HG03575 (cell line): ENCODE data around the gene FLYWCH1.

Experiments
- ATAC-seq: cut with Tn5 transposase; IDR thresholded peaks from one replicate; pipeline ENCODE4 v1.9.1; 2021; ENCODE audit not compliant: unreplicated experiment, insufficient number of reproducible peaks, low FRiP score; ENCODE audit errors: extremely low read depth

The FLYWCH1 gene, protein sequence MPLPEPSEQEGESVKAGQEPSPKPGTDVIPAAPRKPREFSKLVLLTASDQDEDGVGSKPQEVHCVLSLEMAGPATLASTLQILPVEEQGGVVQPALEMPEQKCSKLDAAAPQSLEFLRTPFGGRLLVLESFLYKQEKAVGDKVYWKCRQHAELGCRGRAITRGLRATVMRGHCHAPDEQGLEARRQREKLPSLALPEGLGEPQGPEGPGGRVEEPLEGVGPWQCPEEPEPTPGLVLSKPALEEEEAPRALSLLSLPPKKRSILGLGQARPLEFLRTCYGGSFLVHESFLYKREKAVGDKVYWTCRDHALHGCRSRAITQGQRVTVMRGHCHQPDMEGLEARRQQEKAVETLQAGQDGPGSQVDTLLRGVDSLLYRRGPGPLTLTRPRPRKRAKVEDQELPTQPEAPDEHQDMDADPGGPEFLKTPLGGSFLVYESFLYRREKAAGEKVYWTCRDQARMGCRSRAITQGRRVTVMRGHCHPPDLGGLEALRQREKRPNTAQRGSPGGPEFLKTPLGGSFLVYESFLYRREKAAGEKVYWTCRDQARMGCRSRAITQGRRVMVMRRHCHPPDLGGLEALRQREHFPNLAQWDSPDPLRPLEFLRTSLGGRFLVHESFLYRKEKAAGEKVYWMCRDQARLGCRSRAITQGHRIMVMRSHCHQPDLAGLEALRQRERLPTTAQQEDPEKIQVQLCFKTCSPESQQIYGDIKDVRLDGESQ

DNA sequence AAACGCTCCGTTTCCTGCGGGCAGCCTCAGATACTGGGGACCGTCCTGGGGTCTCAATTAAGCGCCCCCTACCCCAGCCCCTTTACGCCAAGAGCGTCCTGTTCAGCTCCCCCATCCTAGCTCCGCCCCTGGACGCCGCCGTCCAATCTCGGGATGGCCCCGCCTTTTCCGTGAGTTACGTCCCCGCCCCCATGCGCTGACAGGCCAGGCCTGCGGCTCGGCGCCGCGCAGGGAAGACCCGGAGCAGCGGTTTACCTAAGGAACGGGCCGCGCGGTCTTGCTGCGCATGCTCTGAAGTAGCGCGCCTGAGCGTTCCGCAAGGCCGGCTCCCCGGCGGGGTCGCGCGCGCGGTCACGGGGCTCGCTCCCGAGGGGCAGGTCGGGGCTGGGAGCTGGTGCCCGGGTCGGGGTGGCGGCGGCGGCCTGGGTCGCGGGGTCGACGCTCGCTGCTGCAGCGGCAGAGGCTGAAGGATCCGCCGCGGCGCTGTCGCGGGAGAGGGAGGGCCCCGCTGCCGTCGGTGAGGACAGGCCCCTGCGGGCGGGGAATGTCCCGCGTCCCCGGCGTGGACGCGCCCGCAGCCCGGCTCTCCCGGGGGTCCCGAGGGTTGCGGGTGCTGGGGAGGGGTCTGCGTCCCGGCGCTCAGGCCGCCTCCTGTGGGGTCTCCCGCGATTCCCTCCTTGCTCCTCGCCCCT lies at the start of gene FLYWCH1:
TSS of gene FLYWCH1 (plus strand) at position 294 of the 692 bp plus-strand sequence. CDS start 17,755 bp downstream, outside the sequence.
- peak; percentile 49 for ATAC-seq

DNA sequence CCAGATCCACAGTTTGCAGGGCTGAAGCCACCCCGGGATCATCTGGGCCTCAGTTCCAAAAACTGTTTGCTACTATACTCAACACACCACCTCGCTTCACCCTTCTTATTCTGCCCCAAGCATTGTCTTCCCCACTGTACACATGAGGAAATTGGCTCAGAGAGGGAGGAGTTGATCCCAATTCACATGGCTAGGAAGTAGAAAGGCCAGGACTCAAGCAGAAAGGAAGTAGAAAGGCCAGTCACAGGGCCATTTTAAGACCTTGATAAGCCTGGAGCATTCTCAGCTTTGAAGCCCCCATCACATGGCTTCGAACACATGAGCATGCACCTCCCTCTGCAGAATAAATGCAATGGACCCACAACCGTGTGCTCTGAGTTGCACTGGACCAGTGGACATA lies 46.1 kb upstream of the FLYWCH1 start:
- no peak for ATAC-seq

GRCh38 chr16:2866431-2866830 lies 45.3 kb upstream of the FLYWCH1 start:
- ATAC-seq: no peak

DNA sequence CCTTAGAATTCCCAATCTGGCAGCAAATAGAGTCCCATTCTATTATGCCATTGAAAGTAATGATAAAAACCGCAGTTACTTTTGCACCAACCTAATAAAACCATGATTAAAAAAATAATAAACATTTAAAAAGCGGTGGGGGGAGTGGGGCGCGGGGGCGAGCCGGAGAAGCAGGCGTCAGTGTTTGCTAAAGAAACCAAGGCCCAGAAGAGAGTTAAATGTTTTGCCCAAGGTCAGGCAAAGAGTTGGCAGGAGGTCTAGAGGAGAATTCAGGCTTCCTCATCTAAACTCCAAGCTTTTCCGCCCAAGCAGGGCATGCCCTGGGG lies 44.1 kb upstream of the FLYWCH1 start:
- ATAC-seq: no peak

DNA sequence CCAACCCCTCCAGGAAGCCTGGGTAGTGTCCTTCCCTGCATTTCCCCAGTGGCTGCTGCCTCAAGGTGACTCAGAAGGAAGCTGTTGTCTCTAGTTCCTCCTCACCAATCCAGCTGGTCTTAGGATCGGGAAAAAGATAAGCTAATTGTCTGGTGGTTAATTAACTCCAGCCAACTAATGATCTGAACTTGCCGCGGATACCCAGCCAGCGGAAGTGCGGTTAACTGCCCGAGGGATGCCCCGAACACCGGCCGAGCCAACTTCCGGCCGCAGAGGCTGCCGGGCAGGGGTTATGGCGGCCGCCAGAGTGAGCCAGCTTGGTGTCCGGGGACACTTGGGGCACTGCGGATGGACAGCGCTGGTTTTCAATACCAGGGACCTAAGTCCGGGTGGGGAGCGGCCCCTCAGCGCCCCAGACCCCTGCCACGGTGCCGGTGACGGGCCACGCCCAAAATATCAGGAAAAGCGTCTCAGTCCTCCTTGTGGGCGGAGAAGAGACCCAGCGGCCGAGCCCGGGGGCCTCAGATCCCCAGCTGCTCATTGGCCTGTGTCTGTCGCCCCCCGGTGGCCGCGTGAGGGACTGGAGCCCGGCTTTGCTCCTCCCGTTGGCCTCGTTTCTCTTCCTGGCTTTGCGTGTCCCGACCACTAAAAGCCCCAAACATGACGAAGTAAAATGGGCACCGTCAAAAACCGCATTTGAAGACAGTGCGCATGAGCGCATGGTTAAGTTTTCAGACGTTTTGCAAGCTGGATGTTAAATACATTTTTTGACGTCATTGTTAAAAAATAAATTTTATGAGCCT lies 43.5 kb upstream of the FLYWCH1 start:
- no peak for ATAC-seq

DNA sequence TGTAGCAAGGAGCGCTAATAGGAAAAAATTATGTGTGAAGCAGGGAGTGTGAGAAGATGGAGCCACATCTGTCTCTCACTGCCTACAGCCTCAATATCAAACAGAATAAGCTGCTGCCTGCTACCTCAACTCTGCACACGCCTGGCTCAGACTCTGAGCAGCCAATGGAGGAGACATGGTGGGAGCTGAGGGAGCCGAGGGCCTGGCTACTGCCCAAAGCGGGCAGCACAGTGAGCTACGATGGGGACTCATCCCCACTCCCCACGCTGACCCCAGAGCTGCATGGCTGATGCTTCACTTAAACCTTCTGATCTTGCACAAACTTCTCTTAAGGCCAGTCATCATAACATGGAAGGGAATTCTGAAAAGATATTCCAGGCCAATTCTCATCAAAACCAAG lies 39.8 kb upstream of the FLYWCH1 start:
- no peak for ATAC-seq

- ATAC-seq: no peak
These were observed 37.5 kb upstream of the FLYWCH1 start for GRCh38 chr16:2874032-2874911.

- ATAC-seq: no peak
These were observed 36.8 kb upstream of the FLYWCH1 start for GRCh38 chr16:2874912-2875362.

DNA sequence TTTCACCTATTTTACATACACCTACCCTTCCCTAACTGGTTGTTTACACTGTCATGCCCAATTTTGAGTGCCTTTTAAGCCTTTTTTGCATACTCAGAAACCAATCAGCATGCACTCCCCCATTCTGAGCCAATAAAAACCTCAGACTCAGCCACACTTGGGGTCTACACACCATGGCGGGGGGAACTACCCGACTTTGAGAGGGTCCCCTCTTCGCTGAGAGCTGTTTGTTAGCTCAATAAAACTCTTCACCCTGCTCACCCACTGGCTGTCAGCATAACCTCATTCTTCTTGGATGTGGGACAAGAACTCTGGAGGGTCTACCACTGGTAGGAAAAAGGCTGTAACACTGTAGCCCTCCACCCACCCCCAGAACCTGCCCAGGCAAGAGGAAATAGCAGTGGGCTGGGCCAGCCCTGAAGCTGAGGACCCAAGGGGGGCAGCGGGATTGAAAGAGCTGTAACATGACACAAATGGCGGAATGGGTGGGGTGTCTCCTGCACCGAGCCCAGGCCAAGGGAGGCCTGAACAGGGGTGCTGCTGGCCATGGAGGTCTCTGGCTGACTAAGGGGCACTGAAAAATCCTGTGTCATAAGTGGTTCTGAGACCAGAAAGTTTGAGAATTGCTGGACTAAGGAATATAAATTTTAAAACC lies 31.8 kb upstream of the FLYWCH1 start:
- no peak for ATAC-seq

- ATAC-seq: no peak
These were observed 29.7 kb upstream of the FLYWCH1 start for GRCh38 chr16:2881783-2882649.

- ATAC-seq: peak; percentile 49
These were observed 28.9 kb upstream of the FLYWCH1 start, which contains the start of gene FLYWCH2 for GRCh38 chr16:2882650-2883457. FLYWCH2 (plus strand) TSS chr16:2883215; CDS start chr16:2896450, 13,235 bp downstream.

DNA sequence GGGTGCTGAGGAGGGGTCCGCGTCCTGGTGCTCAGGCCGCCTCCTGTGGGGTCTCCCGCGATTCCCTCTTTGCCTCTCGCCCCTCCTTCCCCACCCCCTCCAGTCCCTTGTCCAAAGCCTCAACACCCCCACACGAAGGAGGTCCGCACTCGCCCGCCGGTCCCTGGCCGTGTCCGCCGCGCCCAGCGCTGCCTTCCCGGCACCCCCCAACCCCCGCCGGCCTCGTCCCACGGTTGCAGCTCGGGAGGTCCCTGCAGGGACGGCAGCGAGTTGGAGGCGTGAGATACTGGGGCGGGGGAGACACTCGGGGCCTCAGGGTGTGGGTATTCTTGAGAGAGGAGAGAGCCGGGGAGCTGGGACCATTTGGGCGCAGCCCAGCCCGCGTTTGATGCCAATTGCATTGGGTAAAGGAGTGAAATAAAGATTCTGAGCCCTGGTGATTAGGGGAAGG lies 28.2 kb upstream of the FLYWCH1 start:
- ATAC-seq: no peak

- no peak for ATAC-seq
These were observed 27.7 kb upstream of the FLYWCH1 start for GRCh38 chr16:2884041-2884451.

DNA sequence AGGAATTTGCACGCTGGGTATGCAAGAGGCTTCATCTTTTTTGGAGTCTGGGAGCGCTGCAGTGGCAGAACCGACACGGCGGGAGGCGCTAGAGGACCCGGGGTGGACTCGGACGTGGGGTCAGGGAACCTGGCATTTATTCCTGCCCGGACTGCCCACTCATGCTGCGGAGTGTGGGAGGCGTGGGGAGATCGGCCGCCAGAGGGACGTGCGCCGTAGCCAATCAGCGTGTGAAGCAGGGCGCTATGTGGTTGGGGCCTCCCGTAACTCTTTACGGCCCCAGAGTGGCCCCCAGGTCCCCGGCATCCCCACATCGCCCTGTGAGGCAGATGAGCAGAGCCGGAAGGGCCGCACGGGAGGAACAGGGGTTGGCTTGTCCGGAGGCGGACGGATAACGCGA lies 17.5 kb upstream of the FLYWCH1 start:
- no peak for ATAC-seq

DNA sequence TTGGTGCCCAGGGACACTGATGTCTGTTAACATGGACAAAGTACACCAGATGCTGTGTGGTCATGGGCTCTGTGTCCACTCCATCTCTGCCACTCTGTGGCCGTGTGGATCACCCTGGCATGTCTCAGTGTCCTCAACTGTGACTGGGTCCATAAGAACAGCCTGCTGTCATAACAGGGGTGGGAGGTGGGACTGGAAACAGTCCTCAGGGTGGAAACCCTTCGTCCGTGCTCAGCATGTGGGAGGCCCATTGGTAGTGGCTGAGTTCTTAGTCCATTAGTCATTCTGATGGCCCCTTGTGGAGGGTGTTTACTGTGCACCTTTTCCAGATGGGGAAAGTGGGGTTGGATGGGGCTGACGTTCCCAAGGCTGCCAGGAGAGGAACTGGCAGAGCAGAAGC lies 15.9 kb upstream of the FLYWCH1 start:
- no peak for ATAC-seq

DNA sequence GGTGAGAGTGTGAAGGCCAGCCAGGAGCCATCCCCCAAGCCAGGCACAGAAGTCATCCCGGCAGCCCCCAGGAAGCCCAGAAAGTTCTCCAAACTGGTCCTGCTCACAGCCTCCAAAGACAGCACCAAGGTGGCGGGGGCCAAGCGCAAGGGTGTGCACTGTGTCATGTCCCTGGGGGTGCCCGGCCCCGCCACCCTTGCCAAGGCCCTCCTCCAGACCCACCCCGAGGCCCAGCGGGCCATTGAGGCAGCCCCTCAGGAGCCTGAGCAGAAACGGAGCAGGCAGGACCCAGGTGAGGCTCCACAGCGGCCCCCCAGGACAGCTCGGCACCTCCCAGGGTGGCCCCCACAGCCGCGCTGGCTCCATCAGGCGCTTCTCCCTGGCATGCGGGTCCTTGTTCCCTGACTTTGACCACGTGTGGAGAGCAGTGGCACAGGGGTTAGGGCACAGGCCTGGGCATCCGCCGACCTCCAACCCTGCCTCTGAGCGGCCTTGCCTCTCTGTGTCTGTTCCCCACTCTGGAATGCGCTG lies 15.2 kb upstream of the FLYWCH1 start:
- ATAC-seq: no peak
